IMR-90 (cell line): ENCODE measurements around the gene PLPP1. TPM values are rescaled to one million over a fixed set of nuclear protein-coding genes. Genes with fewer than 3 reads are reported as not detected.

Experiments used
- ATAC-seq: fragments of 200-7000 bp; cut with Tn5 transposase; 2 replicates; pipeline ENCODE4 v1.9.1; 2020; ENCODE audit warnings: low read depth, mild to moderate bottlenecking, moderate library complexity
- BruUV-seq: library from RNA; stranded (reverse); fragments of 400-500 nt; replicated peaks from 2 replicates; lab custom pipeline; 2021; lab: Mats Ljungman, UMichigan
- CTCF ChIA-PET: fragments of 300-600 bp; formaldehyde crosslinking; extraction: SDS; loops from one replicate; lab custom pipeline; 2021; ENCODE audit warnings: antibody characterized with exemption; lab: Yijun Ruan, JAX
- POLR2A ChIA-PET: fragments of 300-600 bp; sonication (Branson Sonifier 250); formaldehyde crosslinking; loops from one replicate; lab custom pipeline; 2022; ENCODE audit warnings: antibody characterized with exemption; ENCODE audit not compliant: unreplicated experiment; lab: Charles Lee
- DNase-seq: peaks from one replicate; pipeline ENCODE4 v3.0.0; 2013
- H2AFZ ChIP-seq: replicated peaks from 2 replicates; pipeline ENCODE3; 2013; ENCODE audit warnings: low read length, mild to moderate bottlenecking; ENCODE audit not compliant: poor library complexity
- H2AK5ac ChIP-seq: 2 replicates; pipeline ENCODE4 v1.6.1; 2013; ENCODE audit warnings: low read depth, low read length, inconsistent platforms
- H2AK9ac ChIP-seq: replicated peaks from 2 replicates; pipeline ENCODE3; 2013; ENCODE audit warnings: mild to moderate bottlenecking, low read depth, low read length, moderate library complexity; ENCODE audit not compliant: poor library complexity
- H2BK120ac ChIP-seq: 2 replicates; pipeline ENCODE4 v1.6.1; 2013; ENCODE audit warnings: low read depth, low read length, inconsistent platforms
- H2BK15ac ChIP-seq: 3 replicates; pipeline ENCODE4 v1.6.1; 2013; ENCODE audit warnings: low read depth, low read length, inconsistent platforms
- H2BK20ac ChIP-seq: 2 replicates; pipeline ENCODE4 v1.6.1; 2013; ENCODE audit warnings: low read depth, mild to moderate bottlenecking, inconsistent platforms, low read length, moderate library complexity
- H2BK5ac ChIP-seq: 2 replicates; pipeline ENCODE4 v1.6.1; 2013; ENCODE audit warnings: mild to moderate bottlenecking, low read depth, low read length, inconsistent platforms; ENCODE audit not compliant: poor library complexity, severe bottlenecking
- H3K14ac ChIP-seq: replicated peaks from 2 replicates; pipeline ENCODE4 v1.6.1; 2013; ENCODE audit warnings: low read depth, low read length, inconsistent platforms
- H3K18ac ChIP-seq: 2 replicates; pipeline ENCODE4 v1.6.1; 2013; ENCODE audit warnings: low read depth, low read length, control low read depth
- H3K23ac ChIP-seq: 2 replicates; pipeline ENCODE4 v1.6.1; 2013; ENCODE audit warnings: low read depth, low read length, inconsistent platforms
- H3K27ac ChIP-seq: 2 replicates; pipeline ENCODE4 v1.5.1; 2013; ENCODE audit warnings: mild to moderate bottlenecking, control low read depth, low read length; ENCODE audit not compliant: insufficient read depth
- H3K27me3 ChIP-seq: 2 replicates; pipeline ENCODE4 v1.6.1; 2013; ENCODE audit warnings: low read length; ENCODE audit not compliant: control insufficient read depth, insufficient read depth
- H3K36me3 ChIP-seq: 2 replicates; pipeline ENCODE4 v1.6.1; 2013; ENCODE audit warnings: low read length, mixed read lengths; ENCODE audit not compliant: control insufficient read depth, insufficient read depth
- H3K4ac ChIP-seq: 2 replicates; pipeline ENCODE4 v1.6.1; 2013; ENCODE audit warnings: low read depth, low read length, inconsistent platforms
- H3K4me1 ChIP-seq: 2 replicates; pipeline ENCODE4 v1.6.1; 2013; ENCODE audit warnings: low read length, mixed read lengths; ENCODE audit not compliant: control insufficient read depth, insufficient read depth
- H3K4me2 ChIP-seq: 2 replicates; pipeline ENCODE4 v1.6.1; 2013; ENCODE audit warnings: low read depth, mild to moderate bottlenecking, control low read depth, low read length, moderate library complexity
- H3K4me3 ChIP-seq: 2 replicates; pipeline ENCODE4 v1.5.1; 2013; ENCODE audit warnings: low read depth, mild to moderate bottlenecking, control low read depth, low read length, moderate library complexity; ENCODE audit not compliant: insufficient read depth
- H3K56ac ChIP-seq: 2 replicates; pipeline ENCODE4 v1.6.1; 2013; ENCODE audit warnings: low read length, inconsistent platforms; ENCODE audit not compliant: insufficient read depth; ENCODE audit errors: extremely low read depth
- H3K79me1 ChIP-seq, 2 experiments: 2 replicates each; pipeline ENCODE4 v1.6.1; 2013; ENCODE audit warnings: low read length in 2 of 2, inconsistent platforms in 1 of 2, low read depth in 1 of 2
- H3K9ac ChIP-seq: 2 replicates; pipeline ENCODE4 v1.6.1; 2013; ENCODE audit warnings: low read depth, low read length, control low read depth
- H3K9me1 ChIP-seq: 2 replicates; pipeline ENCODE4 v1.6.1; 2013; ENCODE audit warnings: low read length, inconsistent platforms; ENCODE audit not compliant: insufficient read depth
- H3K9me3 ChIP-seq: 2 replicates; pipeline ENCODE4 v1.6.1; 2013; ENCODE audit warnings: low read length; ENCODE audit not compliant: control insufficient read depth, insufficient read depth
- H4K20me1 ChIP-seq: 2 replicates; pipeline ENCODE4 v1.6.1; 2013; ENCODE audit warnings: low read length, inconsistent platforms; ENCODE audit not compliant: insufficient read depth
- H4K5ac ChIP-seq: 2 replicates; pipeline ENCODE4 v1.6.1; 2013; ENCODE audit warnings: mild to moderate bottlenecking, low read depth, low read length, control low read depth
- H4K8ac ChIP-seq, 2 experiments: 2 replicates each; pipeline ENCODE4 v1.6.1; 2013; ENCODE audit warnings: low read depth in 2 of 2, low read length in 2 of 2, control low read depth in 1 of 2, inconsistent platforms in 1 of 2
- H4K91ac ChIP-seq: 2 replicates; pipeline ENCODE4 v1.6.1; 2013; ENCODE audit warnings: low read depth, low read length, inconsistent platforms; ENCODE audit not compliant: insufficient read depth
- BHLHE40 ChIP-seq: fragments of 150-350 bp; IDR thresholded peaks from 2 replicates; pipeline ENCODE4 v1.6.1; 2016; ENCODE audit warnings: mild to moderate bottlenecking, low read depth, low read length
- CHD1 ChIP-seq: IDR thresholded peaks from 2 replicates; pipeline ENCODE4 v1.6.1; 2012; ENCODE audit warnings: low read depth, low read length, improper control_type of control experiment
- CTCF ChIP-seq: conservative IDR thresholded peaks from 2 replicates; pipeline ENCODE4 v1.5.1; 2012; ENCODE audit warnings: mild to moderate bottlenecking, low read depth, low read length, improper control_type of control experiment
- FOS ChIP-seq: fragments of 150-350 bp; IDR thresholded peaks from 2 replicates; pipeline ENCODE4 v1.6.1; 2016; ENCODE audit warnings: low read depth, low read length
- MAFK ChIP-seq: IDR thresholded peaks from 2 replicates; pipeline ENCODE4 v1.6.1; 2012; ENCODE audit warnings: low read depth, low read length, improper control_type of control experiment
- MAZ ChIP-seq: IDR thresholded peaks from 2 replicates; pipeline ENCODE4 v1.6.1; 2012; ENCODE audit warnings: low read depth, mild to moderate bottlenecking, low read length, improper control_type of control experiment, moderate library complexity, borderline replicate concordance
- MXI1 ChIP-seq: IDR thresholded peaks from 2 replicates; pipeline ENCODE4 v1.6.1; 2012; ENCODE audit warnings: low read depth, mild to moderate bottlenecking, low read length, moderate library complexity, borderline replicate concordance
- NFE2L2 ChIP-seq: fragments of 150-350 bp; IDR thresholded peaks from 2 replicates; pipeline ENCODE4 v1.6.1; 2016; ENCODE audit warnings: low read depth, mild to moderate bottlenecking, low read length
- POLR2A ChIP-seq: IDR thresholded peaks from 2 replicates; pipeline ENCODE4 v1.6.1; 2012; ENCODE audit warnings: mild to moderate bottlenecking, low read depth, low read length
- RCOR1 ChIP-seq: IDR thresholded peaks from 2 replicates; pipeline ENCODE4 v1.6.1; 2012; ENCODE audit warnings: mild to moderate bottlenecking, low read length, improper control_type of control experiment; ENCODE audit not compliant: insufficient replicate concordance
- RFX5 ChIP-seq: IDR thresholded peaks from 2 replicates; pipeline ENCODE4 v1.8.0; 2012; ENCODE audit warnings: low read depth, mild to moderate bottlenecking, low read length, moderate library complexity
- SMC3 ChIP-seq: fragments of 150-350 bp; IDR thresholded peaks from 2 replicates; pipeline ENCODE4 v1.6.1; 2016; ENCODE audit warnings: low read depth, mild to moderate bottlenecking, antibody characterized with exemption, low read length, moderate library complexity
- USF2 ChIP-seq: fragments of 150-350 bp; IDR thresholded peaks from 2 replicates; pipeline ENCODE4 v1.6.1; 2017; ENCODE audit warnings: mild to moderate bottlenecking, antibody characterized with exemption, low read length, low read depth
- WGBS, 2 experiments: methylation state at CpG; one replicate each; pipeline versions ENCODE4 v1.1.5 to v1.1.7; 2013; ENCODE audit warnings: missing lambda C conversion rate in 2 of 2; ENCODE audit not compliant: insufficient read length in 1 of 2; ENCODE audit errors: extremely low coverage in 2 of 2; 5-methylcytosine and 5-hydroxymethylcytosine counted together
- dilution Hi-C: fragments of 300-500 bp; cut with HindIII; formaldehyde crosslinking; loops from one replicate; pipeline ENCODE4 v1.14.3; 2018; ENCODE audit warnings: low sequenced_read_pairs; ENCODE audit not compliant: unreplicated experiment
- in situ Hi-C: fragments of 300-500 bp; cut with MboI; formaldehyde crosslinking; loops from 3 replicates; pipeline ENCODE4 v1.14.3; 2019; ENCODE audit warnings: low sequenced_read_pairs, inconsistent platforms, mixed read lengths
- intact Hi-C: fragments of 100-400 bp; cut with micrococcal nuclease; formaldehyde crosslinking; loops from 2 replicates; pipeline ENCODE4 v1.10.0; 2022
- polyA plus RNA-seq, 3 experiments: library from polyadenylated mRNA; depleted of rRNA; stranded (reverse); fragments of >200 nt; gene quantifications; 2 replicates each; pipeline ENCODE4 v1.2.3, GENCODE V29; 2012; ENCODE audit warnings: low replicate concordance in 1 of 3
- total RNA-seq: library from RNA; depleted of rRNA; stranded (reverse); fragments of >200 nt; gene quantifications from 2 replicates; pipeline ENCODE4 v1.2.3, GENCODE V29; 2012

The PLPP1 gene
- total and polyA plus RNA-seq, 2 of the 4 experiments (the other 2 are of a cell fraction): 19.2 to 21.3 TPM

GRCh38 chr5:55511010-55511409 lies 23.8 kb downstream of the PLPP1 start:
- BruUV-seq: no TSS peak
- Histone ChIP-seq H3K9me3 (no peaks in the 10 kb centered on the region), H2BK120ac (no peak overlapping the region), H2AK5ac (no peak overlapping the region), H2BK5ac (no peak overlapping the region), H3K14ac (no peak overlapping the region), H2BK15ac (no peak overlapping the region), H3K4me3 (no peak overlapping the region), H4K91ac (no peak overlapping the region), H2BK20ac (no peak overlapping the region), H4K20me1 (0 out of 2 replicates have a peak, but pooled peaks cover 2% of the 10 kb centered on the region), H3K27me3 (no peaks in the 10 kb centered on the region), H3K9ac (no peak overlapping the region), H3K36me3 (no peaks in the 10 kb centered on the region), H3K9me1 (no peaks in the 10 kb centered on the region), H3K79me1 (peaks cover 11 to 19% of the 10 kb centered on the region in 2 experiments; a peak in 3 of 4 replicates), H3K27ac (no peak overlapping the region), H3K4me2 (no peak overlapping the region), H3K56ac (no peak overlapping the region), H4K5ac (no peak overlapping the region), H3K23ac (no peak overlapping the region), H2AFZ (no peak overlapping the region), H3K18ac (no peak overlapping the region), H2AK9ac (no peak overlapping the region), H3K4me1 (peaks cover 4% of the 10 kb centered on the region), H4K8ac (no peak overlapping the region), H3K4ac (no peak overlapping the region)
- dilution Hi-C loops: no loop called here
- DNase-seq (no peak), ATAC-seq (no peak)
- CTCF ChIA-PET: no interaction called here
- no peak for TF ChIP-seq MXI1
- TF ChIP-seq SMC3: no peak
- TF ChIP-seq FOS: no peak
- no peak for TF ChIP-seq USF2
- TF ChIP-seq MAZ: no peak
- TF ChIP-seq CTCF: no peak
- no peak for TF ChIP-seq NFE2L2
- TF ChIP-seq CHD1: no peak
- no peak for TF ChIP-seq RCOR1
- no peak for TF ChIP-seq MAFK
- TF ChIP-seq POLR2A: no peak
- TF ChIP-seq RFX5: no peak
- TF ChIP-seq BHLHE40: no peak
- intact Hi-C loops: no loop called here
- POLR2A ChIA-PET: no interaction called here
- WGBS, 2 experiments: no CpG with 5 or more reads among the region's 1 CpG
- in situ Hi-C loops: no loop called here
